SK-N-SH treated with all-trans-retinoic acid at 6 μM for 48 hours (cell line): ENCODE measurements around the gene SH3D19.
"Not testable (repeated sequence)": the region's sequence is repeated elsewhere in the genome, so short reads cannot be mapped to it uniquely, and the experiment has no call there.

Experiments used
- ATAC-seq: fragments of 200-7000 bp; cut with Tn5 transposase; 3 replicates; pipeline ENCODE4 v1.9.1; 2020; ENCODE audit warnings: mild to moderate bottlenecking, moderate library complexity
- ARNTL ChIP-seq: fragments of 450-650 bp; formaldehyde crosslinking; IDR thresholded peaks from 2 replicates; pipeline ENCODE4 v1.5.0; 2020; ENCODE audit warnings: low read depth, mild to moderate bottlenecking, moderate library complexity, borderline replicate concordance
- BACH2 ChIP-seq: fragments of 250-450 bp; sonication (Bioruptor Pico); IDR thresholded peaks from 2 replicates; pipeline ENCODE4 v1.9.0; 2021; ENCODE audit warnings: mild to moderate bottlenecking, borderline replicate concordance
- CREB5 ChIP-seq: fragments of 250-450 bp; sonication (Bioruptor Pico); IDR thresholded peaks from 2 replicates; pipeline ENCODE4 v1.5.1; 2020; ENCODE audit warnings: low read depth, mild to moderate bottlenecking, moderate library complexity
- CSDC2 ChIP-seq: fragments of 250-450 bp; sonication (Bioruptor Pico); IDR thresholded peaks from 2 replicates; pipeline ENCODE4 v1.5.0; 2020; ENCODE audit warnings: mild to moderate bottlenecking, moderate library complexity
- CSRNP3 ChIP-seq: fragments of 250-450 bp; sonication (Bioruptor Pico); IDR thresholded peaks from 2 replicates; pipeline ENCODE4 v1.5.1; 2021; ENCODE audit warnings: mild to moderate bottlenecking, moderate library complexity
- ESRRG ChIP-seq: fragments of 250-450 bp; sonication (Bioruptor Pico); IDR thresholded peaks from 2 replicates; pipeline ENCODE4 v1.6.1; 2021; ENCODE audit warnings: mild to moderate bottlenecking
- GLIS3 ChIP-seq: fragments of 250-450 bp; sonication (Bioruptor Pico); IDR thresholded peaks from 2 replicates; pipeline ENCODE4 v1.5.0; 2020; ENCODE audit warnings: mild to moderate bottlenecking, moderate library complexity
- ISL1 ChIP-seq: fragments of 250-450 bp; sonication (Bioruptor Pico); IDR thresholded peaks from 2 replicates; pipeline ENCODE4 v2.1.2; 2022; ENCODE audit warnings: mild to moderate bottlenecking, moderate library complexity
- POU6F1 ChIP-seq: fragments of 250-450 bp; sonication (Bioruptor Pico); IDR thresholded peaks from 2 replicates; pipeline ENCODE4 v1.8.0; 2021; ENCODE audit warnings: low read depth, mild to moderate bottlenecking, moderate library complexity, borderline replicate concordance
- RARB ChIP-seq: fragments of 250-450 bp; sonication (Bioruptor Pico); IDR thresholded peaks from 2 replicates; pipeline ENCODE4 v1.8.0; 2021; ENCODE audit warnings: mild to moderate bottlenecking, moderate library complexity
- SNAI2 ChIP-seq: fragments of 250-450 bp; sonication (Bioruptor Pico); IDR thresholded peaks from 2 replicates; pipeline ENCODE4 v1.5.0; 2020; ENCODE audit warnings: mild to moderate bottlenecking, moderate library complexity
- TCF4 ChIP-seq: fragments of 250-450 bp; sonication (Bioruptor Pico); IDR thresholded peaks from 2 replicates; pipeline ENCODE4 v1.8.0; 2021; ENCODE audit warnings: mild to moderate bottlenecking, moderate library complexity, borderline replicate concordance
- TOX ChIP-seq: fragments of 250-450 bp; sonication (Bioruptor Pico); IDR thresholded peaks from 2 replicates; pipeline ENCODE4 v1.8.0; 2021; ENCODE audit warnings: mild to moderate bottlenecking, moderate library complexity, borderline replicate concordance
- TSHZ2 ChIP-seq: fragments of 250-450 bp; sonication (Bioruptor Pico); IDR thresholded peaks from 2 replicates; pipeline ENCODE4 v1.5.0; 2020; ENCODE audit warnings: mild to moderate bottlenecking, moderate library complexity
- ZC3H10 ChIP-seq: fragments of 250-450 bp; sonication (Bioruptor Pico); IDR thresholded peaks from 2 replicates; pipeline ENCODE4 v1.5.1; 2021; ENCODE audit warnings: mild to moderate bottlenecking, moderate library complexity
- ZFP3 ChIP-seq: fragments of 250-450 bp; sonication (Bioruptor Pico); IDR thresholded peaks from 2 replicates; pipeline ENCODE4 v1.5.0; 2020; ENCODE audit warnings: mild to moderate bottlenecking, moderate library complexity
- ZFP30 ChIP-seq: fragments of 450-650 bp; formaldehyde crosslinking; IDR thresholded peaks from 2 replicates; pipeline ENCODE4 v1.5.0; 2022; ENCODE audit warnings: mild to moderate bottlenecking, moderate library complexity
- ZNF565 ChIP-seq: fragments of 450-650 bp; formaldehyde crosslinking; conservative IDR thresholded peaks from 2 replicates; pipeline ENCODE4 v1.5.0; 2020; ENCODE audit warnings: low read depth, mild to moderate bottlenecking, moderate library complexity
- ZNF70 ChIP-seq: fragments of 450-650 bp; formaldehyde crosslinking; IDR thresholded peaks from 2 replicates; pipeline ENCODE4 v1.5.0; 2020; ENCODE audit warnings: mild to moderate bottlenecking, moderate library complexity
- ZNF8 ChIP-seq: fragments of 450-650 bp; formaldehyde crosslinking; IDR thresholded peaks from 2 replicates; pipeline ENCODE4 v1.5.0; 2020; ENCODE audit warnings: mild to moderate bottlenecking, moderate library complexity

The SH3D19 gene

GRCh38 chr4:151236036-151236435 is 89.4 kb downstream of the SH3D19 start:
- ATAC-seq = no peak
- no peak for TF ChIP-seq RARB
- no peak for TF ChIP-seq ZFP30 (CRISPR knock-in tag)
- no peak for TF ChIP-seq ZNF70 (CRISPR knock-in tag)
- TF ChIP-seq ZNF8 (CRISPR knock-in tag) = no peak
- TF ChIP-seq CSDC2 = no peak
- TF ChIP-seq TSHZ2 (CRISPR knock-in tag) = no peak
- TF ChIP-seq ZFP3 (CRISPR knock-in tag) = no peak
- no peak for TF ChIP-seq GLIS3 (CRISPR knock-in tag)
- TF ChIP-seq BACH2 = no peak
- TF ChIP-seq POU6F1 (CRISPR knock-in tag) = no peak
- no peak for TF ChIP-seq ESRRG (CRISPR knock-in tag)
- no peak for TF ChIP-seq CREB5 (CRISPR knock-in tag)
- TF ChIP-seq ARNTL = no peak
- no peak for TF ChIP-seq ZNF565
- no peak for TF ChIP-seq SNAI2 (CRISPR knock-in tag)
- no peak for TF ChIP-seq ZC3H10 (CRISPR knock-in tag)
- no peak for TF ChIP-seq TOX (CRISPR knock-in tag)
- no peak for TF ChIP-seq TCF4 (CRISPR knock-in tag)

- not testable (repeated sequence) for ATAC-seq
Measured at GRCh38 chr4:151235373-151235772, 90.0 kb downstream of the SH3D19 start.

GRCh38 chr4:151233600-151233999 is 91.8 kb downstream of the SH3D19 start:
- TF ChIP-seq ZC3H10 (CRISPR knock-in tag) = no peak
- TF ChIP-seq CSDC2 = no peak
- TF ChIP-seq CSRNP3 = no peak
- TF ChIP-seq ZFP30 (CRISPR knock-in tag) = no peak
- no peak for TF ChIP-seq TOX (CRISPR knock-in tag)
- no peak for ATAC-seq

- ATAC-seq = no peak
- no peak for TF ChIP-seq ZFP30 (CRISPR knock-in tag)
- TF ChIP-seq RARB = no peak
- peak; percentile 74 for TF ChIP-seq ISL1 (CRISPR knock-in tag)
Measured at GRCh38 chr4:151231915-151232595, 93.3 kb downstream of the SH3D19 start.
